Tibial artery (tissue), 4 donors: ENCODE data around the gene LEMD1.

Experiments
- DNase-seq, 2 donors: peaks; one replicate each; pipeline ENCODE4 v3.0.0-alpha.2; 2019
- H3K27ac ChIP-seq, 2 donors: fragments of 200-600 bp; sonication (generic) in 1 of 2; 1 replicate in 1 of 2; 2 replicates in 1 of 2; pipeline ENCODE4 v1.5.1; 2018 to 2019; ENCODE audit warnings: mild to moderate bottlenecking in 1 of 2
- H3K27me3 ChIP-seq, 2 donors: fragments of 200-600 bp; sonication (generic) in 1 of 2; one replicate each; pipeline versions ENCODE4 v1.5.1 to v1.6.0; 2016 to 2019
- H3K36me3 ChIP-seq, 3 donors: fragments of 200-600 bp; sonication (generic) in 2 of 3; one replicate each; pipeline ENCODE4 v1.5.1; 2016 to 2019; ENCODE audit warnings: mild to moderate bottlenecking in 2 of 3
- H3K4me1 ChIP-seq, 4 donors: fragments of 200-600 bp; sonication (generic) in 2 of 4; 1 replicate in 3 of 4; 2 replicates in 1 of 4; pipeline ENCODE4 v1.5.1; 2016 to 2019
- H3K4me3 ChIP-seq, 2 donors: fragments of 200-600 bp; sonication (generic) in 1 of 2; 1 replicate in 1 of 2; 2 replicates in 1 of 2; pipeline ENCODE4 v1.5.1; 2018 to 2019; ENCODE audit warnings: mild to moderate bottlenecking in 2 of 2
- H3K9me3 ChIP-seq, 3 donors: fragments of 200-600 bp; sonication (generic) in 1 of 3; one replicate each; pipeline ENCODE4 v1.5.1; 2016 to 2019
- CTCF ChIP-seq, 2 experiments: fragments of 200-600 bp in 1 of 2; fragments of 450-650 bp in 1 of 2; IDR thresholded peaks; one replicate each; pipeline ENCODE4 v1.5.1; 2017 to 2019; ENCODE audit warnings: antibody characterized with exemption in 2 of 2, mild to moderate bottlenecking in 1 of 2, moderate library complexity in 1 of 2
- intact Hi-C: fragments of 100-400 bp; cut with DNase I; formaldehyde crosslinking; loops from one replicate; pipeline ENCODE4 v1.15.0; 2023; ENCODE audit warnings: low total_unique reads

LEMD1 gene

GRCh38 chr1:205452933-205453332, 31.1 kb upstream of the LEMD1 start:
- H3K4me1 ChIP-seq: peaks cover 0 to 30% (median 20%) of the 10 kb centered on the region in 4 donors
- DNase-seq: no peak
- no peak overlapping the region for H3K4me3 ChIP-seq
- intact Hi-C loops: no loop called here
- H3K9me3 ChIP-seq: no peaks in the 10 kb centered on the region
- H3K36me3 ChIP-seq: no peaks in the 10 kb centered on the region
- no peak overlapping the region for H3K27ac ChIP-seq
- H3K27me3 ChIP-seq: peaks cover 0 to 96% of the 10 kb centered on the region in 2 donors
- no peak for TF ChIP-seq CTCF (IDR thresholded peaks at IDR 0.05)

GRCh38 chr1:205452364-205452763, 30.5 kb upstream of the LEMD1 start:
- TF ChIP-seq CTCF (IDR thresholded peaks at IDR 0.05): no peak
- no peak for DNase-seq
- Histone ChIP-seq H3K9me3 (no peaks in the 10 kb centered on the region), H3K4me3 (no peak overlapping the region), H3K27me3 (peaks cover 0 to 90% of the 10 kb centered on the region in 2 donors), H3K4me1 (peaks cover 0 to 35% (median 19%) of the 10 kb centered on the region in 4 donors), H3K27ac (no peak overlapping the region), H3K36me3 (no peaks in the 10 kb centered on the region)
- intact Hi-C loops: no loop called here

GRCh38 chr1:205451759-205452164, 29.9 kb upstream of the LEMD1 start:
- TF ChIP-seq CTCF (IDR thresholded peaks at IDR 0.05): no peak
- no peaks in the 10 kb centered on the region for H3K9me3 ChIP-seq
- no peak overlapping the region for H3K27ac ChIP-seq
- H3K27me3 ChIP-seq: peaks cover 0 to 84% of the 10 kb centered on the region in 2 donors
- H3K4me3 ChIP-seq: no peak overlapping the region
- H3K4me1 ChIP-seq: peaks cover 0 to 31% (median 14%) of the 10 kb centered on the region in 4 donors
- intact Hi-C loops: no loop called here
- DNase-seq: no peak
- no peaks in the 10 kb centered on the region for H3K36me3 ChIP-seq

- H3K27ac ChIP-seq: no peak overlapping the region
- no peak overlapping the region for H3K4me3 ChIP-seq
- no peaks in the 10 kb centered on the region for H3K9me3 ChIP-seq
Measured at GRCh38 chr1:205451202-205451601, 29.3 kb upstream of the LEMD1 start.

GRCh38 chr1:205450448-205450847, 28.6 kb upstream of the LEMD1 start:
- Histone ChIP-seq H3K27me3 (peaks cover 0 to 71% of the 10 kb centered on the region in 2 donors), H3K27ac (no peak overlapping the region), H3K36me3 (no peaks in the 10 kb centered on the region), H3K9me3 (no peaks in the 10 kb centered on the region), H3K4me1 (peaks cover 0 to 20% (median 2%) of the 10 kb centered on the region in 4 donors), H3K4me3 (no peak overlapping the region)
- no peak for TF ChIP-seq CTCF (IDR thresholded peaks at IDR 0.05)
- no peak for DNase-seq
- intact Hi-C loops: no loop called here

More at GRCh38 chr1:205451202-205451601, 29.3 kb upstream of the LEMD1 start:
- DNase-seq: no peak
- peaks cover 0 to 26% (median 8%) of the 10 kb centered on the region in 4 donors for H3K4me1 ChIP-seq
- no peaks in the 10 kb centered on the region for H3K36me3 ChIP-seq
- intact Hi-C loops: no loop called here
- peaks cover 0 to 79% of the 10 kb centered on the region in 2 donors for H3K27me3 ChIP-seq
- no peak for TF ChIP-seq CTCF (IDR thresholded peaks at IDR 0.05)
